Left ventricle myocardium inferior (tissue), 1 donor: ENCODE data around the gene SERPINA3. TPM values are rescaled to one million over a fixed set of nuclear protein-coding genes. Genes with fewer than 3 reads are reported as not detected.
"Not testable (repeated sequence)": the region's sequence is repeated elsewhere in the genome, so short reads cannot be mapped to it uniquely, and the experiment has no call there.

Experiments used
- DNase-seq: peaks from one replicate; pipeline ENCODE4 v3.0.0-alpha.2; 2020
- H3K27ac ChIP-seq: fragments of 200-600 bp; replicated peaks from 2 replicates; pipeline ENCODE4 v1.8.0; 2021
- H3K27me3 ChIP-seq: fragments of 200-600 bp; 2 replicates; pipeline ENCODE4 v1.8.0; 2021; ENCODE audit warnings: low read depth
- H3K36me3 ChIP-seq: fragments of 200-600 bp; 2 replicates; pipeline ENCODE4 v1.8.0; 2021
- H3K4me1 ChIP-seq: fragments of 200-600 bp; 2 replicates; pipeline ENCODE4 v1.8.0; 2021
- H3K4me3 ChIP-seq: fragments of 200-600 bp; 2 replicates; pipeline ENCODE4 v1.8.0; 2021; ENCODE audit warnings: mild to moderate bottlenecking, moderate library complexity
- H3K9me3 ChIP-seq: fragments of 200-600 bp; replicated peaks from 2 replicates; pipeline ENCODE4 v1.8.0; 2021
- intact Hi-C: fragments of 100-400 bp; cut with micrococcal nuclease; formaldehyde crosslinking; loops from one replicate; pipeline ENCODE4 v1.11.0; 2022
- total RNA-seq: library from RNA; stranded (reverse); fragmentation: NEBNext Ultra II Directional; extraction: Animal tissue kit (Norgen Biotek cat#: 25700); gene quantifications from one replicate; pipeline ENCODE4 v1.2.1, GENCODE V29; 2021
- TF ChIP-seq, protein P1 (sequence below): fragments of 200-600 bp; IDR thresholded peaks from 2 replicates; pipeline ENCODE4 v1.8.0; 2021; ENCODE audit warnings: antibody characterized with exemption, mild to moderate bottlenecking, borderline replicate concordance
- donor health status: DM: no; HTN: yes; CAD: no; lungs with severe emphysema.

SERPINA3 gene
- total RNA-seq, 1 donor from 2014 or later, result 45.5 TPM

DNA sequence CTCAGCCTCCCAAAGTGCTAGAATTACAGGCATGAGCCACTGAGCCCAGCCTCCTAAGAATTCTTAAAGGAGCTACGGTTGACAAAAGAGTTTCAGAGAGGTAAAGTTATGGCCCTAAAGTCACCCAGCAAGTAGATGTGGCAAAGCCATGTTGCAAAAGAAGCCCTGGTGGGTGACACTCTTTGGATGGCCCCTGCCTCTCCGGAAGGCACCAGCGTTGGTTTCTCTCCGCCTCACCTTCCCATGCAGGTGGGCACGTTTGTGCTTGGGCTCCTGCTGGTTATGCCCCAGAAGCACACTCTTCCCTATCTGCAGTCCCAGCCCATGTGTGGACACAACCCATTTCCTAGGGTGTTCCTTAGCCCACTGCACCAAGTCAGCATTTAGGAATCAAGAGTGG is 9.5 kb upstream of the SERPINA3 start:
- TF ChIP-seq, protein P1, sequence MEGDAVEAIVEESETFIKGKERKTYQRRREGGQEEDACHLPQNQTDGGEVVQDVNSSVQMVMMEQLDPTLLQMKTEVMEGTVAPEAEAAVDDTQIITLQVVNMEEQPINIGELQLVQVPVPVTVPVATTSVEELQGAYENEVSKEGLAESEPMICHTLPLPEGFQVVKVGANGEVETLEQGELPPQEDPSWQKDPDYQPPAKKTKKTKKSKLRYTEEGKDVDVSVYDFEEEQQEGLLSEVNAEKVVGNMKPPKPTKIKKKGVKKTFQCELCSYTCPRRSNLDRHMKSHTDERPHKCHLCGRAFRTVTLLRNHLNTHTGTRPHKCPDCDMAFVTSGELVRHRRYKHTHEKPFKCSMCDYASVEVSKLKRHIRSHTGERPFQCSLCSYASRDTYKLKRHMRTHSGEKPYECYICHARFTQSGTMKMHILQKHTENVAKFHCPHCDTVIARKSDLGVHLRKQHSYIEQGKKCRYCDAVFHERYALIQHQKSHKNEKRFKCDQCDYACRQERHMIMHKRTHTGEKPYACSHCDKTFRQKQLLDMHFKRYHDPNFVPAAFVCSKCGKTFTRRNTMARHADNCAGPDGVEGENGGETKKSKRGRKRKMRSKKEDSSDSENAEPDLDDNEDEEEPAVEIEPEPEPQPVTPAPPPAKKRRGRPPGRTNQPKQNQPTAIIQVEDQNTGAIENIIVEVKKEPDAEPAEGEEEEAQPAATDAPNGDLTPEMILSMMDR, result no peak
- no peak overlapping the region for H3K4me3 ChIP-seq
- H3K27ac ChIP-seq, result peak overlapping the region; percentile 78
- intact Hi-C loops, result no loop called here
- no peak for DNase-seq
- H3K27me3 ChIP-seq, result no peaks in the 10 kb centered on the region
- peaks cover 59% of the 10 kb centered on the region for H3K4me1 ChIP-seq
- H3K36me3 ChIP-seq, result no peaks in the 10 kb centered on the region
- no peaks in the 10 kb centered on the region for H3K9me3 ChIP-seq

DNA sequence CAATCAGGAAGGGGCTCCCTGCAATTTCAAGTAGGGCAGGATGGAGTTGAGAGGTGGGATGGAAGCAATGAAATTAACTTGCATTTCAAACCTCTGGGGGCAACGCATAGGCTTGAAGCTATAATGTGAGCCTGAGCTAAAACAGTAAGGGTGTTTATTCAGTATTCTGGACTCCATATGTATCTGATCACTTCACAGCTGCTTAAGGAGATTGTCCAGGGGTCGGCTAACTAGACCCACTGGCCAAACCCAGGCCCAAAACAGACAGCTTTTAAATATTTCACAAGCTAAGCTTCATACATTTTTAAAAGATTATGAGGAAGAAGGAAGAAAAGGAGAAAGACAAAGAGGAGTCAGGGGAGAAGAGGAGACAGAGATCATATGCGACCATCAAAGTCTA is 6.8 kb upstream of the SERPINA3 start:
- Histone ChIP-seq H3K4me3 (no peak overlapping the region), H3K36me3 (no peaks in the 10 kb centered on the region), H3K27ac (peak overlapping the region; percentile 56), H3K27me3 (no peaks in the 10 kb centered on the region), H3K4me1 (peaks cover 33% of the 10 kb centered on the region), H3K9me3 (no peaks in the 10 kb centered on the region)
- TF ChIP-seq, protein P1, result no peak
- intact Hi-C loops, result no loop called here
- DNase-seq, result no peak

DNA sequence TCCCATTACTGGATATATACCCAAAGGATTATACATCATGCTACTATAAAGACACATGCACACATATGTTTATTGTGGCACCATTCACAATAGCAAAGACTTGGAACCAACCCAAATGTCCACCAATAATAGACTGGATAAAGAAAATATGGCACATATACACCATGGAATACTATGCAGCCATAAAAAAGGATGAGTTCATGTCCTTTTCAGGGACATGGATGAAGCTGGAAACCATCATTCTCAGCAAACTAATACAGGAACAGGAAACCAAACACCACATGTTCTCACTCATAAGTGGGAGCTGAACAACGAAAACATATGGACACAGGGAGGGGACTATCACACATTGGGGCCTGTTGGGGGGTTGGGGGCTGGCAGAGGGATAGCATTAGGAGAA is 3.2 kb upstream of the SERPINA3 start:
- H3K27me3 ChIP-seq, H3K27ac ChIP-seq, H3K36me3 ChIP-seq, H3K4me3 ChIP-seq, H3K9me3 ChIP-seq, DNase-seq, intact Hi-C loops: not testable (repeated sequence)
- H3K4me1 ChIP-seq, result peaks cover 14% of the 10 kb centered on the region

DNA sequence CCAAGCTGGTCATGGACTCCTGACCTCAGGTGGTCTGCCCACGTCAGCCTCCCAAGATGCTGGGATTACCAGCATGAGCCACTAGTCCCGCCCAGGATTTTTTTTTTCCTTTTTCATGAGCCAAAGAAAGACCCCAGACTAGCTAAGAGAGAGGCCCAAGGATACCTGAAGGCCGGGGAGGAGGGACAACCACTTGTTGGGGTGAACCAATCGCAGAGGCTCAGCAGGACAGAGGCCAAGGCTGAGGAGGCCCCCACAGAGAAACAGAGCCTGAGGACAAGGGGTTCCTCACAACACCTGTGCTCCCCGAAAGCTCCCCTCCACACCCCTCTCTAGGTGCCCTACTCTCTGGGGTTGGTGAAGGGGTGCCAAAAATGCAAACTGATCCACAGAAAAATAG is 1.0 kb upstream of the SERPINA3 start:
- no peak overlapping the region for H3K4me3 ChIP-seq
- H3K27ac ChIP-seq, result peak overlapping the region; percentile 75
- H3K36me3 ChIP-seq, result no peaks in the 10 kb centered on the region
- no peak for DNase-seq
- peaks cover 4% of the 10 kb centered on the region for H3K27me3 ChIP-seq
- TF ChIP-seq, protein P1, result no peak
- peaks cover 10% of the 10 kb centered on the region for H3K4me1 ChIP-seq
- H3K9me3 ChIP-seq, result no peaks in the 10 kb centered on the region
- intact Hi-C loops, result no loop called here

DNA sequence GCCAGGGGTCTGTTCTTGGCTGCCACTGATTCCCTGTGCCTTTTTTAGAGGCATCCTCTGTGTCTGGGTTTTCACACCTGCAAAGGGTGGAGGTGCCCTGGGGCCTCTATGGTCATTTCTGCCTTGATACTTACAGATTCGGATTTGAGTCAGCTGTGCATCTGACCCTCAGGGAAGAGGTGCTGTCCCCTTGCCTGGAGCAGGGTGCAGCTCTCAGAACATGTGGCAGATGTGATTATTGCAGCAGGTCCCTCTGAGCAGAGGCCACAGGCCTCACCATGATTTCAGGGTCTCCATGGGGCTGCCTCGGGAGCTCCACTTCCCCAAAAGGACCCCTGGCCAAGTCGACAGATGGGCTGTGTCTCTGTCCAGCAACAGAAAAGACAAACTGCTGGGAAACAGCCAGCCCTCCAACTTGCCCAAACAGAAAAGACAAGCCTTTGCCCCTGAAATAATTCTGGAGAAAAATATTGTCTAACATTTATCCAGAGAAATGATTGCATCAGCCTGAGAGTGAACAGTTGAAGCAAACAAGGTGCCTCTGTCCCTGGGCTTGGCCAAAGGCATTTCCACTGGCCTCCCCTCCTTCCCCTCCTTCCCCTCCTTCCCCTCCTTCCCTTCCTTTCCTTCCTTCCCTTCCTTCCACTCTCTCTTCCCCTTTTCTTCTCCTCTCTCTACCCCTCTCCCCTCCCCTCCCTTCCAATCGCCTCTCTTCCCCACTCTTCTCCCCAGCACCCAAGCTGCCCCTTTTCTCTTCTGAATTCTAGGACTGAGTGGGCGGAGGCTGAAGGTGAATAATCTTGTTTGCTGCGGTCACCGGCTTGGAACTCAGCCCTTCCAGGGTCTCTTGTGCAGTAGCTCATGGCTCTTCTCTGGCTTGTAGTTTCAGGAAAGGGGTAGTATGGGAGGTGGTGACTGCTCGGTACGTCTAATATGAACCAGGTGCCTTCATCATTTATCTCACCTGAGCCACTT is 676 bp downstream of the SERPINA3 start:
- intact Hi-C loops, result no loop called here
- peak; percentile 57 for DNase-seq

More for the DNA sequence above, 676 bp downstream of the SERPINA3 start:
- H3K27me3 ChIP-seq, result peaks cover 4% of the 10 kb centered on the region
- H3K27ac ChIP-seq, result peak overlapping the region; percentile 75
- H3K36me3 ChIP-seq, result peaks cover 11% of the 10 kb centered on the region
- TF ChIP-seq, protein P1, result no peak
- H3K9me3 ChIP-seq, result peaks cover 15% of the 10 kb centered on the region
- peaks cover 4% of the 10 kb centered on the region for H3K4me1 ChIP-seq
- H3K4me3 ChIP-seq, result peak overlapping the region; percentile 50
